DMS153 treated with DMSO at 0.1 percent for 48 hours (cell line): ENCODE results near the gene ARHGEF6.

Experiments
- DNase-seq: peaks from one replicate; lab custom pipeline; 2025; ENCODE audit not compliant: unreplicated experiment; lab: John Stamatoyannopoulos, UW

ARHGEF6 gene

DNA sequence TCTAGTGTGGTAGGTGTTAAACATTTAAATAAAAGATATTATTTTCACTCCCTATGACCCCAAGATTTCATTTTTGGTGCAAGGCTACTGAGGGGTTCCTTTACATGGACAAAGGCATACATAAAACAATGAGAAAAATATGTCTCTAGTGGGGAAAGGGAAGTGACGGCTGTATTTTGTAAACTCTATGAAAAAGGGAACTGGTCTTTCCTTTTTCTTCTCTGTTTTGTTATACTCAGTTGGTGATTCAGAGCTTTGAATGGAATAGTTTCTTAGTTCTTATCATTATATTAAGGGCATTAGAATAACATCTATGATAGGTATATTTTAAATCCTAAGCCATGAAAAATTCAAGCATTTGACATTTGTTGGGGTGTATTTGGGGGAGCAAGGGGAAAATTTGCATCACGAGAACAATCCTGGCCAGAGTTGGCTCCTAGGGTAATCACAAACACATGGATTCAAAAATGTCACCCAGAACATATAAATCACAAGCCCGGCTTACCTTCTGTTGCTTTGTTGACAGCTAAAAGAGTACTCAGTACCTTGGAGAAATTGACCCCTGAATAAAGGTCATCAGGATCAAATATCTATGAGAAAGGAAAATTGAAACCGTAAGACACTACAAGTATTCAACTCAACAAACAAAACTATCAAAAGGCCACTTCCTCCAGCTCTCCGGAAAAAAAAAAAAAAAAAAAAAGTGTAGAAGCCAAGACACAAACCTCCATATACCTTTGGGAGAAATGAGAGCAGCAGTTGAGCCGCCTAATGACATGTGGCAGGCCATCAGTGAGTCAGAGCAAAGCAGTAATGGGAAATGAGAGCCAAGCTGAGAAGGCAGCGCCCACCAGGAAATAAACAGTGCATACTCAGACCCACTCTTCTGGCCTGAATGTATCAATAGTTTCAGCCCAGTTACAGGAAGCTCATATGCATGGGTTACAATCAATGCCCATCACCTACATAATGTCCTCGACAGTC, 33.4 kb downstream of the ARHGEF6 start:
- DNase-seq: no peak

DNA sequence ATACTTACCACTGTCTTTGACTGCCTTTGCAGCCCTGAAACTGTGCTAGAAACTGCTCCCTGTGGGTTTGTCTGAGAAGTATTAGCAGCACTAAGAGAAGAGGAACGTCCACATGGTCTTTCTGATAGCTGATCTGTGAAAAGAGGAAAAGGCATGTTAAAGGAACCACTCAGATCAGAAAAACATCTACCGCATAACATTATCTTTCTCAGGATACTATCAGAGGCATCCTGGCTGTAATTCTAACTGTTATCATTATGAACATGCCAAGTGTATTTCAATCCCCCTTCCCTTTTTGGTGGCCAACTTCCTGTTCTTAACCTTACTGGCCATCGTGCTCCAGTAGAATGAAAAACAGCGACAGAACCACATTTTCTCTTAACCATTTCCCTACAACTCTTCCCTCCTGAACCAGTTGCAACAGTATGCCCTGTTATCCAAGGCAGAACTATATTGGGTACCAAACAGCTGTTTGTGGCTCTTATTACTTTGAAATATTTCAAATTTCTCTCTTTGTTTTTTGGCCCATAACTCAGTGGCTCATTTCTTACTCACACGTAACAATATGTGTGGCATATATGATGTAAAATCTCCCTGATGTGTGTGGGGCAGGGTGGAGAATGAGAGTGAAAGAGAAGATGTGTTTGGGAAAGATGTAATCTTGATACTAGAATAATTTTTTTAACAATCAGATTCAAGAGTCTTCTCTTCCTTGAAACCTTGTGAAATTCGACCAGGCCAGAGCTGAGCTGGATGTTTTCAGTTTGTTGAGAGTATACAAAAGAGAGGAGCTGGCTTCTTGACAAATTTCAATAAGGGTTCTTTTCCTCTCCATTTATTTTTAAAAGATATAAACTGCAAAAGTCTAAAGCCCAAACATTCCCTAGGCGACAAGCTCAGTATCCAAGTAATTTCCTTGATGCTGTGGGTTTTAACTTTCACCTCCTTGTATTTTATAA, 35.2 kb downstream of the ARHGEF6 start:
- no peak for DNase-seq

GRCh38 chrX:136742721-136743379, 37.9 kb downstream of the ARHGEF6 start:
- no peak for DNase-seq

DNA sequence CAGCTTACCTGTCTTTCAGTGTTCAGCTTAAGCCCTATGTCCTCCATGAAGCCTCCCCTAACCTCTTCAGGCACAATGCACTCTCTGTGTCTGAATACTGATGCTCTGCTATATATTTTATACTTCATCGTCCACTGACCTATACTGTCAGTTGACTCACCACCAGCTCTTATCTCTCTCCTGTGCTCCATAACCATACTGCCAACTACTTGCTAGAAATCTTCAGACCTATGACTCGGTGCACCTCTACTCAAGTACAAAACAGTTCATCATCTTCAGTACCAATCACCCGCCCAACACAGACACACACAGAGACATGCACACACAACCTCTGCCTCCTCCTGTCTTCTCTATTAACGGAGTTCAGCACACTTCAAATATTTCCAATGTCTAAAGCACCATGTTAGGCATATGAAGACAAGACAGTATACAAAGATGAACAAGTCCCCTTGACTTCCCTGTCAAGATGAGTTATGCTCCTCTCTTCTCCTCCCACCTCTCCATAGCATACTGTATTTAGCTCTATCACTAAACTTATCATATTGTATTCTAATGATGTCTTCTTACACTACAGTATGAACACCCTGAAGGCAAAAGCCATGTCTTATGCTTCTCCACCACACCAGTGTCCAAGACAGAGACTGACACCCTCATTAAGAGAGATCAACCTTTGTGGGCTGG, 42.5 kb downstream of the ARHGEF6 start:
- DNase-seq: no peak

DNA sequence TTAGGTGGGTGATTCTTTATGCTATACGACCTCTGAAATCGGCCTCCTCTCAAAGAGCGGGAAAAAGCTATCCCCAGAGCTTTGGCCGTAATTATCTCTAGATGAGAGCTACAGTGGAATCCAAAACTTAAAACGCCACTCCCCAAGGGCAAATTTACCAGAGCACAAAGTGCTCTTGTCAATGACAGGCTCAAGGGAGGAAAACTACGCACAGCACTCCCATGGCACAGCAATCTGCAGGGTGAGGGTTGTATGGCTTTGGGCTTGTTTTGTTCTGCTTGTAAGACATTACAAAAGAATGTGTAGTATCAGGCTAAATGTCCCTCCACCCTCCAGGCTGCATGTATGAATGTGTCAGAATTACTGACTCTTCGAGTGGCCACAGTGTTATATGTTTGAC, 44.0 kb downstream of the ARHGEF6 start:
- DNase-seq: no peak

GRCh38 chrX:136735601-136736000, 45.1 kb downstream of the ARHGEF6 start:
- DNase-seq: peak; percentile 27

GRCh38 chrX:136733613-136734012, 47.1 kb downstream of the ARHGEF6 start:
- no peak for DNase-seq

- DNase-seq: no peak
Observed at GRCh38 chrX:136731798-136732197, 48.9 kb downstream of the ARHGEF6 start.

GRCh38 chrX:136731207-136731782, 49.4 kb downstream of the ARHGEF6 start:
- no peak for DNase-seq

GRCh38 chrX:136728393-136728792, 52.3 kb downstream of the ARHGEF6 start:
- DNase-seq: no peak

DNA sequence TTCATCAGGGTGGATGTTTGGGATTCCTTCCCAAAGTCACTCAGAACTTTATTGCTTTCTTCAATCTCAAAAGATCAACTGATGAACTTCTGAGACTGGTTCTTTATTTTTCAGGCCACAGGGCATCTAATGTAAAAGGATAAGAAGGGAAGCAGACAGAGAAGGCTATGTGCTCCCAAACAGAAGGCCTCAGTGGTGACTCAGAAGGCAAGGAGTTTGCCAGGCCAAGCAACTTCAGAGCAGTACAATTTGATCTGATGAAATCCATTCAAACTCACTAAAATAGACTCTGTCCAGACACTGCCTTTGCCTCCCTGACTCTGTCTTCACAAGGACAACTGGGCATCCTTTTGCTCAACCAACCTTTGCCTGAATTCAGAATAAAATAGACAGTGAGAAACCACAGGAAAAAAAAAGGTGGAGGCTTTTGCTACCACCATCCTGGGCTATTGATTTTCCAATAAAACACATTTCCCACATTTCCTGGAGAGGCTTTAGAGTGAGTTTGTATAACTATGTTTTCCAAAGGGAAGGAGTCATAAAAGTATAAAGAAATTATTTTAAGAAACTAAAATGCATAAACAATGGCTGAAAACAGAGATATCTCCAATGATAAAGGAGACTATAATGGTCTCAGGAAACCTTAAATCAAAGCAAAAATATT, 55.2 kb downstream of the ARHGEF6 start:
- DNase-seq: no peak

DNA sequence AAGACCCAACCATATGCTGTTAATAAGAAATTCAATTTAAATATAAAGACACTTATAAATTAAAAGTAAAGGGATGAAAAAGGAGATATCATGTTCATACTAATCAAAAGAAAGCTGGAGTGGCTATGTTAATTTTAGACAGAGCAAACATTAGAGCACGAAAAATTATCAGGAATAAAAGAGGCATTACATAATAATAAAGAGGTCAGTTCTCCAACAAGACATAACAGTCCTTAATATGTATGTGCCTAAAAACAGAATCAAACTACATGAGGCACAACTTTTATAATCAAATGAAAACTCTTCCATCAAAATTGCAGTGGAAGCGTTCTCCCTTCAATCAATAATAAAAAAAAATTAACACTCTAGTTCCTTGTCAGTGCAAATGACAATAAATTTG, 62.6 kb downstream of the ARHGEF6 start:
- no peak for DNase-seq

DNA sequence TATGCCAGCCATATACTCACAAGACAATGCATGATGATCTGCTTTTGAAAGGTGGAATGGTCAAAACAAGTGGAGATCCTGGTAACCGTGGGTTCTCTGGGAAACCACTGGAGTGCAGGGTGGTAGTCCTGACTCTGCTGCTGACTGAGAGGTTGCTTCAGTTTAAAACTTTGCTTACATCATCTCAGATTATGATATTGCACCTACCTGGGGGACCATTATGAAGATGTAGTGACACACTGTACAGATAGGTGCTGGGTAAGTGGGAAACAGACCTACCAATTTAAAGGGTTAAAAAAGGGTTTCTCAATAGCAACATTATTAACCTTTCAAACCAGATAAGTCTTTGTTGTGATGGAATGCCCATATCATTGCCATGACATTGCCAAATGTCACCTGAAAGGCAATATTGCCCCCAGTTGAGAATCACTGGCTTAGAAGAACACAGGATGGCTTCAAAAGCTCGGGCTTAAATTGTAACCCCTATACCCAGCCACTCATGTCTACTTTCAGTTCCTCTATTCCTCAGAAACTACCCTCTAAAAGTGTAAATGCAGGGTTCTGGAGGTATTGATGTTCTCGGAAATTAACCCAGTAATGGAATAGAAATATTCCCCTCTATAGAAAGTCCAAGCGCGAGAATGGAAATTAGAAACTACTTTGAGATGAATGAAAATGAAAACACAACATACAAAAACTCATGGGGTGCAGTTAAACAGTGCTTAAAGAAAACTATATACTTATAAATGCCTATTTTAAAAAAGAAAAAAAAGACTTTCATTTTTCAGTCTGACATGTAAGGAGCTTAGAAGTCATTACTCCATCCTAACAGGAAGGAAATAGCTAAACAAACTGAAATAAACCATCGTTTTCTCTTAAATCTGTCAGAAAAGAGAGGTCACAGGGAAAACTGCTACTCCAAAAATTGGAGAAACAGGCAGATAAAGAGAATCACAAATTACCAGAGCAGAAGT, 65.8 kb downstream of the ARHGEF6 start:
- DNase-seq: no peak

GRCh38 chrX:136712650-136713310, 68.0 kb downstream of the ARHGEF6 start:
- no peak for DNase-seq

DNA sequence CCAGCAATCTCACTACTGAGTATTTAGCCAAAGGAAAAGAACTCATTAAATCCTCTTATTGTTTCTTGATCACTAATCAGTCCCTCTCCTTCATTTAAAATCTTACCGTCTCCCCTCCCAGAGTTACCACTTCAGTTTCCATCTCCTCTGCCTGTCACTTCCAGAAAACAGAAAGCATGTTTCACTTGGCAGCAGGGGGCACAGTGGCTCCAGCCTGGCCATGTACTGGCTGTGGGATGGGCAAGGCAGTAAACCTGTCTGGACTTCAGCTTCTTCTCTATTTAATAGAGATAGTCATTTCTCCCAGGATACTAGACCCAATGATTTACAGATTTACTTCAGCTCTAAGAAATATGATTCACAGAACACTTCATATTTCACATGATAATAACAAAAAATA, 69.6 kb downstream of the ARHGEF6 start:
- peak; percentile 46 for DNase-seq

DNA sequence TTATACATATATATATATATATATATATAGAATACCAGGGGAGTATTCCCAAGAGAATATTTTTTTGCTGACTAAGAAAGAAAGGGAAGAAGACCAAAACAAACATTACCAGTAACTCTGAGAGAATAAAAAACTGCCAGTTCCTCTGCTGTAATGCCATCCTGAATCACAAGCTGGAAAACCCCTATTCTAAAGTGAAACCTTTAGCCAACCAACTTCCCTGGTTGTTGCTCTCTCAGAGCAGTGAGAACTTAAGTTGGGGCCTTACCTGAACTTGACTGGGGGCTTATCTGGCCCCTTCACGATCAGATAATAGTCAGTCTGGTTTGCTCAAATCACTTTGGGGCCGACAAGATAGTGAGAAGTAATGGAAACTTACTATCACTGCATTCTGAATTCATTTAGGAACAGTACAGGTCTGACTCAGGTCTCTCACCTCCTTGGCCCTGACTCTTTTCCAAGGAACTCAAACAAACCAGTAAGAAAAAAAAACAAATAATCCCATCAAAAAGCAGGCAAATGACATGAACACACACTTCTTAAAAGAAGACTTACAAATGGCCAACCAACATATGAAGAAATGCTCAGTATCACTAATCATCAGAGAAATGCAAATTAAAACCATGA, 70.3 kb downstream of the ARHGEF6 start:
- DNase-seq: no peak

DNA sequence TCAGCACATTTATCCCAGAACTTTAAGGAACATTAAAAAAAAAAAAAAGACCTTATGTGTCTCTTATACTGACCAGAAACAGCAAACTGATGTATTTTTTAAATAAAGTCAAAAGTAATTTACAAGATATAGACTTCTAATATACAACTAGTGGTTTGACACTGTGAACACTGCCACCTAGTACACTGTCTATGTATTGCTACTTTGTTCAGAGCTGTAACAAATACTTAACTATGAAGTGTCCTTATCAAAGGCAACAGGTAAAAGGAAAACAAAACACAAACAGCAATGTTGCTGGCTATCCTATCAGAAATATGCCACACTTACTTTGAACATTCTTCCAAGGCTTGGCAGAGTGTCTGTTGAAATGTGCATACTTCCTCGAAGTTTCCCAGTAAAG, 72.4 kb downstream of the ARHGEF6 start:
- DNase-seq: no peak

DNA sequence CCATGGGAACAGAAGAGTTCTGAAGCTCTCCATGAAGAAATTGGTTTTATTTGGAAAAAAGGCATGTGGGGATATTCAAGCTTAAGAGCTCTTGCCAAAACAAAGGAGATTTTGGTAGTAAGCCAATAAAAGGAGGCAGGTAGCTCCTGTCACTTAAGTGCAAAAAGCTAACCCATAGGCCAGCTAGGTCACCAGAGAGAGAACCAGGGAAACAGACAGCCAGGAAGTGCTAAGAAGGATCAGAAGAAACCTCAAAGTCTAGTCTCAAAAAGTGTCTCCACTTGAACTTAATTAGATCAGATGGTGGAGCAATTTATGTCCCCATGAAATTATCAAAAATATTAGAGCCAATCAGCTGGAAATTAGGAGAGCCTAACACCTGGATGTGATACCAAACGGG, 83.6 kb downstream of the ARHGEF6 start:
- no peak for DNase-seq
